ENCODE measurements around the gene WDFY2.
"Not testable (repeated sequence)": the region's sequence is repeated elsewhere in the genome, so short reads cannot be mapped to it uniquely, and the experiment has no call there.

WDFY2 gene, protein sequence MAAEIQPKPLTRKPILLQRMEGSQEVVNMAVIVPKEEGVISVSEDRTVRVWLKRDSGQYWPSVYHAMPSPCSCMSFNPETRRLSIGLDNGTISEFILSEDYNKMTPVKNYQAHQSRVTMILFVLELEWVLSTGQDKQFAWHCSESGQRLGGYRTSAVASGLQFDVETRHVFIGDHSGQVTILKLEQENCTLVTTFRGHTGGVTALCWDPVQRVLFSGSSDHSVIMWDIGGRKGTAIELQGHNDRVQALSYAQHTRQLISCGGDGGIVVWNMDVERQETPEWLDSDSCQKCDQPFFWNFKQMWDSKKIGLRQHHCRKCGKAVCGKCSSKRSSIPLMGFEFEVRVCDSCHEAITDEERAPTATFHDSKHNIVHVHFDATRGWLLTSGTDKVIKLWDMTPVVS

GRCh38 chr13:51583875-51584730 is at the start of gene WDFY2:
Gene WDFY2 (plus strand): TSS chr13:51584462. CDS start chr13:51584688, 226 bp downstream.
- DNase-seq (ENCODE audit: low read depth), result peak; percentile 98

DNA sequence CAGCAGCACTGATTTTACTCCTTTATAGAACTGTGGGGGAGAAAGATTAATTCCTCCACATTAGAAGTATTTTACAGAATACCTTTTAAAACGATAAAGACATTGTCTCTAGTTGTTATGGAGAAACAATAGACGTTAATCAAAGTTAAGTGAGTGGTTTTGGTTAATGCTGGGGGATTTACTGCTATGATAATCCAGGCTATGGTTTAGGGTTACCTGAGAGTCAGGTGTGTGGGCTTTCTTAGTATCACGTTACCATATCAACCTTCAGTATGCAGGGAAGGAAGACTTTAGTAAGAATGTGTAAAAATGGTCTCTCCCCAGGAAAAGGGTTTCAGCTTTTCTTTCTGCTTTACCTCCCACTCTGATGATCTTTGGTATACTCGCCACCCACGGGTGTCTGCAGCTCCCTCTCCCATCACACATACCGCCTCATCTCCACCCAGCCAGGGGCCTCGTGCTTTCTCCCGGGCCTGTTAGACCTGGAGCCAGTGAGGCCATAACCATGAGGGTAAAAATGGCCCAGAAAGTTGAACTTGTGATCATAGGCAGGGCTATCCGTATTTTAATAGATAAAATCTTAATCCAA is 45.6 kb upstream of the WDFY2 start:
- DNase-seq (ENCODE audit: low read depth), result no peak

DNA sequence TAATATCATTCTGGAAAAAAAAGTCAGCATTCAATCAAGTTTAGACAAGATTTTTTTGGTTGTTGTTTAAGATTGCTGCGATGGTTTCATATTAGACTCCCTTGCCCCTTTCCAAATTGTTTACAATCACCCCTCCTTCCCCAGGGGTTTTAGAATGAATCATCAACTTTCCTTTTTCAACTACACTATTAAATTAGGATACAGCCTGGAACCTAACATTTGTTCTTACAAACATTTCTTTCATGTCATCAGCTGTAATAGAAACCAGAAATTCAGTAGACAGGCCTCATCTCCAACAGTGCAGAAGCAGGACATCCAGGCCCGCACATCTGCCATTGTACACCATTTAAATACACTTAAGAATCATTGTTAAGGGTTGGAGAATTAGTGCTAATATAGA is 44.4 kb upstream of the WDFY2 start:
- no peak for DNase-seq (ENCODE audit: low read depth)

DNA sequence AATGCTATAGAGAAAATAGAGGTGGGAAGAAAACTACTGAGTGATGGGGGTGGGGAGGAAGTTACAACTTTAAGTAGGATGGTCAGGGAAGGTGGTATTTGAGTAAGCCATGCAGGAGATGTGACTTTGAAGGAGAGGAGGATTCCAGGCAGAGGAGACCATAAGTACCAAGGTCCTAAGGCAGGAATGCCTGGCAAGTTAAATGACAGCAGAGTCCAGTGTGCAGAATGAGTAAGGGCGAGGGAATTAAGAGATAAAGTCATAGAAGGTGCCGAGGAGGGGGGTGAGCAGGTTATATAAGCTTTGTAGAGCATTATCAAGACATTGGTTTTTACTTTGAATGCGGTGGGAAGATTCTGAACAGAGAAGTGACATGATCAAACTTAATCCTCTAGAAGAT is 43.2 kb upstream of the WDFY2 start:
- no peak for DNase-seq (ENCODE audit: low read depth)

DNA sequence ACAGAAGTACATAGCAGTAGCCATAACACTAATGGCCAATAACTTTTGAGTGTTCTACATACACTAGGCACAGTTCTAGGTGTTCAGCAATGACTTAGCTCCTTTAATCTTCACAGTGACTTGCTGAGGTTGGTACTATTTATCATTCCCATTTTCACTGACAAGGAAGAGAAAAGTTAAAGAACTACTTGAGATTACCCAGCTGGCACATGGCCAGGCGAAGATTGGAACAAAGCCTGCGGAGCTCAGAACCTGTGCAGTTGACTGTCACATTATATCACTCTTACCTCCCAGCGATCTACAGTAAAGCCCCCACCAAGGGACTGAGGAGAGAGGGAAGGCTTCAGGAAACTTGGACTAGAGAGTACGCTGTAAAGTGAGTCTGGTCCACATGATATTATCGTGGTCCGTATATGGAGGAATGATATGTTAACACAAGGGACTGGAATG is 42.4 kb upstream of the WDFY2 start:
- no peak for DNase-seq (ENCODE audit: low read depth)

- DNase-seq (ENCODE audit: low read depth), result no peak
Observed at GRCh38 chr13:51542346-51543242, 41.7 kb upstream of the WDFY2 start.

DNA sequence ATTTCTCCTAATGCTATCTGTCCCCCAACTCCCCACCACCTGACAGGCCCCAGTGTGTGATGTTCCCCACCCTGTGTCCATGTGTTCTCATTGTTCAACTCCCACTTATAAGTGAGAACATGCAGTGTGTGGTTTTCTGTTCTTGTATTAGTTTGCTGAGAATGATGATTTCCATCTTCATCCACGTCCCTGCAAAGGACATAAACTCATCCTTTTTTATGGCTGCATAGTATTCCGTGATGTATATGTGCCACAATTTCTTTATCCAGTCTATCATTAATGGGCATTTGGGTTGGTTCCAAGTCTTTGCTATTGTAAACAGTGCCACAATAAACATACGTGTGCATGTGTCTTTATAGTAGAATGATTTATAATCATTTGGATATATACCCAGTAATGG is 38.8 kb upstream of the WDFY2 start:
- not testable (repeated sequence) for DNase-seq (ENCODE audit: low read depth)

GRCh38 chr13:51547425-51548176 is 36.7 kb upstream of the WDFY2 start:
- no peak for DNase-seq (ENCODE audit: low read depth)

GRCh38 chr13:51549050-51549449 is 35.2 kb upstream of the WDFY2 start:
- no peak for DNase-seq (ENCODE audit: low read depth)

- no peak for DNase-seq (ENCODE audit: low read depth)
Observed at GRCh38 chr13:51549593-51549992, 34.7 kb upstream of the WDFY2 start.

DNA sequence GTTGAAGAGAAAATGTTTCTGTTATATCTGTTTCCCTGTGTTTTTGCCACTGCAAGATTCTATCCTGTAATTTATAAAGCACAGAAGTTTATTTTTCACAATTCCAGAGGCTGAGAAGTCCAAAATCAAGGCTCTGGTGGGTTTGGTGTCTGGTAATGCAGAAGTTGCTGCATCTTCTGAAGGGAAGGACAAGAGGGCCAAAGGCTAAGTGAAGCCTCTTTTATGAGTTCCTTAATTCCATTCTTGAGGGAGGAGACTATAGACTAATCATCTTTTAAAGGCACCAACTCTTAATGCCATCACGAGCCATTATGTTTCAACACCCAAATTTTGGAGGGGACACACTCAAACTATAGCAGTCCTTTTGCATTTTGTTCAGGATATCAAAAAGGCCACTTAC is 34.1 kb upstream of the WDFY2 start:
- no peak for DNase-seq (ENCODE audit: low read depth)

GRCh38 chr13:51551416-51551815 is 32.8 kb upstream of the WDFY2 start:
- no peak for DNase-seq (ENCODE audit: low read depth)

GRCh38 chr13:51552027-51552426 is 32.2 kb upstream of the WDFY2 start:
- DNase-seq (ENCODE audit: low read depth), result no peak

- no peak for DNase-seq (ENCODE audit: low read depth)
Observed at GRCh38 chr13:51553531-51553930, 30.7 kb upstream of the WDFY2 start.

DNA sequence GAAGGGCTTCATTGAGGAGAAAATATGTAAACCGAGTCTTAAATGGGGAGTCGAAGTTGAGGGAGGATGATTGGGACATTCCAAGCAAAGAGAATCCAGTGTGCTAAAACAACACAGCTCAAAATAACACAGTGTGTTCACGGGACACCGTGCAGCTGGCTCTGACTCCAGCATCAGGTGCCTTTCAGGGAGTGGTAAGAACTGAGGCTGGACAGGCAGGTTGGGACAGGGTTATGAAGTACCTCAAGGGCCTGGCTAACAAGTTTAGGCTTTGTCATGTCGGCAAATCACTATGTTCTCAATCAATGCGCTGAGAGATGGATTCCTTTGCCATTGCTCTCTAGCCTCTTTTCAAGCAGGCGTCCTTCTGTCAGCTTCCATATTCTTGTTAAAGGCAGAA is 27.5 kb upstream of the WDFY2 start:
- no peak for DNase-seq (ENCODE audit: low read depth)

- DNase-seq (ENCODE audit: low read depth), result no peak
Observed at GRCh38 chr13:51557438-51557837, 26.8 kb upstream of the WDFY2 start.

GRCh38 chr13:51557875-51558612 is 26.2 kb upstream of the WDFY2 start:
- peak; percentile 54 for DNase-seq (ENCODE audit: low read depth)

DNA sequence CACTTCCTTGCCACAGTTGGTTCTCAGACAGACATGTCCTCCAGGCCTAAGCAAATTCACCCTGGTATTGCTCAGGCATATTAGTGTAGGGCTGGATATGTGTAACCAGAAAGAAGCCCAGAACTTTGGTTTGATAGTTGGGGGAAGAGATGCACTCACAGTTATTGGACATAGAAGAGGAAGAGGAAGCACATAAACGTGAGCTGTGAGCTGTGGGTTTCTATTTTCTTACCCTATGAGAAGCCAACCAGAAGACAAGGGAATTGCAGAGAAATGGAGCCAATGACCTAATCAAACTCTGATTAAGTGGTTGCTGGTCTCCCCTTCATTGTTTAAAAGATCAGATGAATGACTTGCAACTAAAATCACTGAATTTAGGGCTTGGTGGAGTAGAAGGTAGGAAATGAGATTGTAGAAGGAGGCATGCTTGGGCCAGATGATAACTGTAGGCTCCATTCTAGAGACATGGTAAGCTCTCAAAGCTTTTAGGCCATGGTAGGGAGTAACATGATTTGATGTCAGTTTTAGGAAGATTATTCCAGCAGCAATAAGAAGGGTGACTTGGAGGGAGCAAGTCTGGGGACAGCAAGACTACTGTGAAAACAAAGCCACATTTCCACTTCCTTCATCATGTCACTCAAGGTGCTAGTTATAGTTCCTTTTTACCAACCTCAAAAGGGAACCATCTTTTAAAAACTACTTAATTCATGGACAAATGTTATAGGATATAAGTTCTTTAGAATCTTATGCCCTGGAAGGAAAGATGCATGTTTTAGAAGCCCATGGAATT is 24.1 kb upstream of the WDFY2 start:
- no peak for DNase-seq (ENCODE audit: low read depth)

DNA sequence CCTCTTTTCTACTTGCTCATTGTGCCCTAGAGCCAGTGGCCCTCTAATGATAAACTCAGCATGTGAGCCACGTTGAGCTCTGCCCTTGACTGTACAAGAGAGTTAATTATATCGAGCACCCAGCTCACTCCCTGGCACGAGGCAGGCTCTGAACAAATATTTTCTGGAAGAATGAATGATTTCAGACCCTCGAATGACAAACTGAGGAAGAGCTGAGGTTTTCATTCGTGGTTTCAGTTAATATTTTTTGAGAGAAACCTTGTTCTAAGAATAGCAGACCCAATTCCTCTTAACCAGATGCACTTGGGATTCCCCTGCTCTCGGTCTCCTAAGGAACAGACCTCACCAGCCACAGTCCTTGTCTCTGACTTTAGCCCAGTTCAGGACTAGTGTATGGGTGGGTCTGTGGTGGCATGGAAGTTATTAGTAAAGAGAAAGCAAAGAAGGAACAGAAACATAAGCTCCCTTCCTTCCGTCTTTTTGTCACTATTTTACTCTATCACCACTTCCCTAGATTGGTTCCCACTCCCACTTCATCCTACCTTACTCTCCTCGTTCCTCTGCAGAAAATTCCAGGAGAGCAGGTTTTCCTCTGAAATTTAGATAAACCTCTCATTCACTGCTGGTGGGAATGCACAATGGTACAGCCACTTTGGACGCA is 22.1 kb upstream of the WDFY2 start:
- DNase-seq (ENCODE audit: low read depth), result no peak

All from GM04503 (cell line).